Esophagus squamous epithelium (tissue), 5 donors: Measurements from ENCODE around the gene EIF2A. TPM values are rescaled to one million over a fixed set of nuclear protein-coding genes. Genes with fewer than 3 reads are reported as not detected.
"Not testable (repeated sequence)": the region's sequence is repeated elsewhere in the genome, so short reads cannot be mapped to it uniquely, and the experiment has no call there.

Experiments used
- DNase-seq: peaks from one replicate; lab custom pipeline; 2025; lab: John Stamatoyannopoulos, UW
- H3K27ac ChIP-seq, 4 donors: fragments of 200-600 bp; sonication (generic); one replicate each; pipeline ENCODE4 v1.5.1; 2016 to 2019; ENCODE audit warnings: mild to moderate bottlenecking in 1 of 4
- H3K27me3 ChIP-seq, 4 donors: fragments of 200-600 bp; sonication (generic); 1 replicate in 3 of 4; 2 replicates in 1 of 4; pipeline versions ENCODE4 v1.5.1 to v1.6.0; 2017 to 2021; ENCODE audit warnings: antibody characterized with exemption in 1 of 4
- H3K36me3 ChIP-seq, 3 donors: fragments of 200-600 bp; sonication (generic); one replicate each; pipeline ENCODE4 v1.5.1; 2016 to 2019
- H3K4me1 ChIP-seq, 3 donors: fragments of 200-600 bp; sonication (generic); one replicate each; pipeline ENCODE4 v1.5.1; 2017 to 2019
- H3K4me3 ChIP-seq, 4 donors: fragments of 200-600 bp; sonication (generic); 1 replicate in 3 of 4; 2 replicates in 1 of 4; pipeline ENCODE4 v1.5.1; 2016 to 2019; ENCODE audit warnings: mild to moderate bottlenecking in 2 of 4, moderate library complexity in 1 of 4
- H3K9me3 ChIP-seq, 3 donors: fragments of 200-600 bp; sonication (generic); one replicate each; pipeline ENCODE4 v1.5.1; 2016 to 2019
- CTCF ChIP-seq, 6 experiments: fragments of 450-650 bp in 4 of 6; fragments of 200-600 bp in 2 of 6; sonication (generic) in 2 of 6; IDR thresholded peaks; one replicate each; pipeline ENCODE4 v1.5.1; 2016 to 2019; ENCODE audit warnings: antibody characterized with exemption in 6 of 6, mild to moderate bottlenecking in 4 of 6, moderate library complexity in 4 of 6
- POLR2A ChIP-seq, 4 donors: fragments of 450-650 bp; IDR thresholded peaks; one replicate each; pipeline ENCODE4 v1.6.1; 2017; ENCODE audit warnings: antibody characterized with exemption in 4 of 4, mild to moderate bottlenecking in 4 of 4, moderate library complexity in 3 of 4
- WGBS, 2 donors: methylation state at CpG; one replicate each; pipeline ENCODE4 v1.1.5; 2018; 5-methylcytosine and 5-hydroxymethylcytosine counted together
- intact Hi-C: fragments of 100-400 bp; cut with DNase I; formaldehyde crosslinking; loops from one replicate; pipeline ENCODE4 v1.15.0; 2022
- total RNA-seq, 4 donors: library from RNA; depleted of rRNA; stranded (reverse); fragments of >200 nt; gene quantifications; one replicate each; pipeline ENCODE4 v1.1.0, GENCODE V29; 2016
- donor health status: DM: yes; HTN: yes; CAD: no.

Gene EIF2A
- 100 to 1,000 TPM in 3 of 4 donors, 10 to 100 TPM in 1; 67.7 to 233 (median 136) TPM for total RNA-seq

- Histone ChIP-seq H3K27ac (peak within 1 kb of the TSS; percentile 97 to 100 (median 100)), H3K4me3 (peak within 1 kb of the TSS; percentile 67 to 98 (median 86)), H3K9me3 (no peaks in the 10 kb centered on the region), H3K36me3 (peaks cover 0 to 38% (median 3%) of the 10 kb centered on the region in 3 donors), H3K27me3 (no peaks in the 10 kb centered on the region), H3K4me1 (peaks cover 5 to 42% (median 25%) of the 10 kb centered on the region in 3 donors)
- DNase-seq: peak; percentile 88
- intact Hi-C loops: loop anchor here (10.0 kb wide), 1 partner anchor 142 kb away; the partner anchor contains the start of gene TSC22D2
- 0 to 1% methylated on average over 26 to 38 of the region's 86 CpGs for WGBS, 2 donors
- peak; percentile 46 to 99 (median 94) for TF ChIP-seq POLR2A (IDR thresholded peaks at IDR 0.05)
- peak in 2 of 6 experiments; percentile 4 to 14 for TF ChIP-seq CTCF (IDR thresholded peaks at IDR 0.05)
These were observed at the start of gene EIF2A, which contains the start of gene SERP1 for GRCh38 chr3:150546226-150547044. Gene EIF2A, plus strand, starts transcription at chr3:150546787. Its CDS starts 16 bp downstream, at chr3:150546803. Gene SERP1, minus strand, starts transcription at chr3:150546496. Its CDS starts 361 bp downstream, at chr3:150546135.

GRCh38 chr3:150497956-150498355 is 48.6 kb upstream of the EIF2A start:
- Histone ChIP-seq H3K27ac (no peak overlapping the region), H3K4me1 (no peaks in the 10 kb centered on the region), H3K9me3 (no peaks in the 10 kb centered on the region), H3K36me3 (no peaks in the 10 kb centered on the region), H3K27me3 (no peaks in the 10 kb centered on the region), H3K4me3 (no peak overlapping the region)
- 31 to 50% methylated on average over 2 of the region's 2 CpGs for WGBS, 2 donors
- intact Hi-C loops: loop anchor here (10.0 kb wide), 2 partner anchors 83 to 213 kb away; no protein-coding TSS in a partner anchor
- TF ChIP-seq POLR2A (IDR thresholded peaks at IDR 0.05): no peak
- no peak for DNase-seq

GRCh38 chr3:150500960-150501359 is 45.6 kb upstream of the EIF2A start:
- H3K4me1 ChIP-seq, H3K27me3 ChIP-seq, H3K9me3 ChIP-seq, DNase-seq, intact Hi-C loops, H3K27ac ChIP-seq, H3K36me3 ChIP-seq, H3K4me3 ChIP-seq: not testable (repeated sequence)
- 75 to 80% methylated on average over 1 of the region's 1 CpG for WGBS, 2 donors

GRCh38 chr3:150503402-150504099 is 43.0 kb upstream of the EIF2A start:
- Histone ChIP-seq H3K27me3 (no peaks in the 10 kb centered on the region), H3K4me1 (no peaks in the 10 kb centered on the region), H3K27ac (no peak overlapping the region), H3K4me3 (no peak overlapping the region), H3K36me3 (no peaks in the 10 kb centered on the region), H3K9me3 (no peaks in the 10 kb centered on the region)
- DNase-seq: no peak
- WGBS, 2 donors: 89 to 100% methylated on average over 1 to 3 of the region's 5 CpGs
- intact Hi-C loops: no loop called here
- TF ChIP-seq CTCF (IDR thresholded peaks at IDR 0.05) (no peak), POLR2A (IDR thresholded peaks at IDR 0.05) (no peak)

GRCh38 chr3:150504483-150504882 is 42.1 kb upstream of the EIF2A start:
- Histone ChIP-seq H3K4me3 (no peak overlapping the region), H3K36me3 (no peaks in the 10 kb centered on the region), H3K27ac (no peak overlapping the region), H3K4me1 (no peaks in the 10 kb centered on the region), H3K27me3 (no peaks in the 10 kb centered on the region), H3K9me3 (no peaks in the 10 kb centered on the region)
- intact Hi-C loops: no loop called here
- WGBS, 2 donors: 75 to 80% methylated on average over 2 to 3 of the region's 3 CpGs
- DNase-seq: no peak
- TF ChIP-seq CTCF (IDR thresholded peaks at IDR 0.05) (no peak), POLR2A (IDR thresholded peaks at IDR 0.05) (no peak)

- Histone ChIP-seq H3K4me3 (no peak overlapping the region), H3K9me3 (no peaks in the 10 kb centered on the region), H3K27ac (no peak overlapping the region), H3K36me3 (no peaks in the 10 kb centered on the region), H3K4me1 (no peaks in the 10 kb centered on the region), H3K27me3 (no peaks in the 10 kb centered on the region)
- DNase-seq: no peak
- intact Hi-C loops: no loop called here
- no peak for TF ChIP-seq CTCF (IDR thresholded peaks at IDR 0.05)
- TF ChIP-seq POLR2A (IDR thresholded peaks at IDR 0.05): no peak
These were observed 38.2 kb upstream of the EIF2A start for GRCh38 chr3:150508401-150508800.
